ENCODE results near the gene PIAS1.

DNA sequence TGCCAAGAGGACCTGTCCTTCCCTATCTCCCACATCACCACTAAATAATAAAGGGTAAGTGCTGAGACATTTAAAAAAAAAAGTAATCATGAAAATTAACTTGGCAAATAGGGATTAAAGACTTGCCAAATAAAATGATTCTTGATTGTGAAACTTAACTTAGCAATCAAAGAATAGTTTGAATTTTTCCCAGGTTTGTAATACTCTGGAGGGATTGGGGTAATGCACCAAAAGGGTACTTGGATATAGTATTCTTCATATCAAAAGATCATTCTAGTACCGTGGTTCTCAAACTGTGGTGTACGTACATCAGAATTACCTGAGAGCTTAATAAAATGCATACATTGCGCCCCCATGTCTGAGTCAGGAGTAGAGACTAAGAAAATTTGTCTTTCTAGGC lies 122.5 kb downstream of the PIAS1 start:
- TF ChIP-seq POLR2AphosphoS5 (IDR thresholded peaks at IDR 0.05; ENCODE audit: low read depth, low read length) = no peak
- TF ChIP-seq TAF1 (IDR thresholded peaks at IDR 0.05; ENCODE audit: borderline replicate concordance, insufficient read depth, low read length) = no peak

All from PFSK-1 (cell line).